GM21576 (cell line): ENCODE data around the gene TSHZ1.

ENCODE experiments used
- ATAC-seq: cut with Tn5 transposase; IDR thresholded peaks from one replicate; pipeline ENCODE4 v1.9.1; 2021; ENCODE audit warnings: mild to moderate bottlenecking, moderate library complexity; ENCODE audit not compliant: unreplicated experiment

The TSHZ1 gene

DNA sequence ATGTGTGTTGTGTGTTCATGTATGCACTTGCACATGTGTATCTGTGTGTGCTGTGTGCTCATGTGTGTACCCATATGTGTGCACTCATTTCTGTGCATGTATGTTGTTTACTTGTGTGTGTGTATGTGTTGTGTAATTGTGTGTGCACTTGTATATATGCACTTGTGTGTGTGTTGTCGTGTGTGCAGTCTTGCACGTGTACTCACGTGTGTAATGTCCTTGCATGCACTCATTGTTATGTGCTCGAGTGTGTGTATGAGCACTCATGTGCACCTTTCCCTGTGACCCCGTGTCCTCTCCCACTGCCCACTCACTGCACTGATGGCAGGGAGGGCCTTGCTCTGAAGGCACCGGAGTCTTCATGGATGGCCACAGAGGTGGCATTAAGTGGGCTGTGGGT, 124.9 kb downstream of the TSHZ1 start:
- ATAC-seq = no peak

DNA sequence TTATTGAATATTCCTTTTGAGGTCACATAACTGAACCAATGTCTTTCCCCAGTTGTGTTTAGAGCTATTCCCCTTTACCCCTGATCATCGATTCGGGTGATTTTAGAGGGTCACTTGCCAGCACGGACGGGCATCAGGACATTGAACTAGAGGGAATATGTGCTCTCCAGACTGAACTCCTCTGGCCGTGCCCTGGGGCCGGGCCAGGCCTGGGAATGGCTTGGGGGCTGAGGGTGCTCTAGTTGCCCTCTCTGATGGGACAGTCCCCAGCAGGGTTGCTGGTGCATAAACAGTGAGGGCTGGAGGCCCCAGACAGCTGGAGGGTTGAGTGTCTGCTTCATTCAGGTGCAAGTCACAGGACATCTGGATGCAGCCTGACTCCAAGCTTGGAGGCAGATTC, 126.2 kb downstream of the TSHZ1 start:
- ATAC-seq = no peak

DNA sequence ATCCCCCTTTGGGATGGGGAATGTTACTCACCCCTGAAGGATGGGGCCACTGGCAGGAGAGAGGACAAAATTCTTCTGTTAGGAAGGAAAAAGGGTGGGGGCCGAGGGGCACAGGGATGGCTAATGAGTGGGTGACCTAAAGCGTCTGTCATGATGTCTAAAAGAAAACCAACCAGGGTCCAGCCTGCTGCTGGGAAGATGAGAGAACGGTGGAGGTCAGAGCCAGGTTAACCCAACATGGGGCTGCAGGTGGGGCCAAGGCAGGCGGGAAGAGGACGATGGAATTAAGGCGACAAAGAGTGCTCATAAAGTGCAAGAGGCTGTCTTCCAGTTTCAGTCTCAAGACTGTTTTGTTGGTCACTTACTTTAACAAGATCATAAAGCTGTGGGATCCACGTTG, 126.8 kb downstream of the TSHZ1 start:
- no peak for ATAC-seq

DNA sequence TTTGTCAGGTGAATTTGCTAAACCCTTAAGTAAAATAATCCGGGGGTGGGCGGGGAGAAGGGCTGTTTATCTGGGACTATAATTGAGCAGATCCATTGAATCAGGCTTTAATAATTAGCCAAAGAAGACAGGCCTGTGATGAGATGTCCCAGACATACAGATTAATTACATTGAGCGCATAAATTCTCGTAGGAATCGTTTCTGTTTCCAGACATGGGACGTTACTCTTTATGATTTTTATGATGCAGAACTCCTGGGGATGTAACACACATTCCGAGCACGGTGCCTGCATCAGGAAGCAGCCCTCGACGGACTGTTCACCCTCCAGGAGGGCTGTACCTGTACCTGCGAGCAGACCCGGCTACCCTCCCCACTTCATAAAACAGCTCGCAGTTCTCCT, 128.0 kb downstream of the TSHZ1 start:
- ATAC-seq = no peak
